Measurements from ENCODE around the gene CYP39A1. TPM values are rescaled to one million over a fixed set of nuclear protein-coding genes. Genes with fewer than 3 reads are reported as not detected.

Gene CYP39A1
- total RNA-seq = 2.9 TPM
- polyA plus RNA-seq (ENCODE audit: insufficient read depth in 1 of 8, insufficient read length in 8 of 8, low replicate concordance in 1 of 8) = 1 to 10 TPM in 7 of 8 donors, under 1 TPM in 1; 0.90 to 3.1 (median 1.8) TPM
- long read RNA-seq, donor 1 = 0 reads
- long read RNA-seq, donor 2 = 0 reads
- long read RNA-seq, donor 3 = 0 reads
- long read RNA-seq, donor 4 = 0 reads
- long read RNA-seq, donor 5, partial matches to known transcripts = 0 of 1 reads
- long read RNA-seq, donor 5, other reads (novel, unspliced or antisense) = 0 of 1 reads
- long read RNA-seq, donor 6 = 0 reads
- long read RNA-seq, donor 7 = 0 reads
- long read RNA-seq, donor 8 = 0 reads
- long read RNA-seq, donor 9 = 0 reads
- long read RNA-seq, donor 10, partial matches to known transcripts = 0 of 1 reads
- long read RNA-seq, donor 10, other reads (novel, unspliced or antisense) = 0 of 1 reads
- long read RNA-seq, donor 11 = 0 reads

GRCh38 chr6:46652603-46653438 lies at the start of gene CYP39A1, which contains the start of gene SLC25A27:
Gene CYP39A1 (minus strand): TSS chr6:46652818. CDS start chr6:46652582, 236 bp downstream.
Gene SLC25A27 (plus strand): TSS chr6:46652975. CDS start chr6:46653193, 218 bp downstream.
- WGBS (ENCODE audit: insufficient coverage) = under 1% methylated on average over 67 of the region's 72 CpGs
- H3K27ac ChIP-seq (ENCODE audit: low read length) = peak within 1 kb of the TSS; percentile 85
- peak; percentile 95 for DNase-seq
- H3K9me3 ChIP-seq (replicated peaks; ENCODE audit: control insufficient read depth, low read depth, low read length) = no peaks in the 10 kb centered on the region
- H3K27me3 ChIP-seq (ENCODE audit: control insufficient read depth, insufficient read depth, low read length) = peaks cover 5% of the 10 kb centered on the region
- peaks cover 2% of the 10 kb centered on the region for H3K36me3 ChIP-seq (ENCODE audit: control insufficient read depth, insufficient read depth, low read length)
- peak within 1 kb of the TSS; percentile 96 for H3K4me3 ChIP-seq (ENCODE audit: low read length)
- H3K4me1 ChIP-seq (ENCODE audit: control insufficient read depth, insufficient read depth, low read length) = peaks cover 6% of the 10 kb centered on the region

GRCh38 chr6:46699970-46700369 lies 47.4 kb upstream of the CYP39A1 start:
- no peaks in the 10 kb centered on the region for H3K36me3 ChIP-seq (ENCODE audit: control insufficient read depth, insufficient read depth, low read length)
- no peak overlapping the region for H3K4me3 ChIP-seq (ENCODE audit: low read length)
- DNase-seq = no peak
- no peaks in the 10 kb centered on the region for H3K4me1 ChIP-seq (ENCODE audit: control insufficient read depth, insufficient read depth, low read length)
- no peaks in the 10 kb centered on the region for H3K27me3 ChIP-seq (ENCODE audit: control insufficient read depth, insufficient read depth, low read length)
- H3K27ac ChIP-seq (ENCODE audit: low read length) = no peak overlapping the region
- H3K9me3 ChIP-seq (replicated peaks; ENCODE audit: control insufficient read depth, low read depth, low read length) = no peaks in the 10 kb centered on the region
- WGBS (ENCODE audit: insufficient coverage) = no CpG with 5 or more reads among the region's 1 CpG

- DNase-seq = peak; percentile 4
- Histone ChIP-seq H3K4me3 (ENCODE audit: low read length) (no peak overlapping the region), H3K27ac (ENCODE audit: low read length) (peak overlapping the region; percentile 14), H3K4me1 (ENCODE audit: control insufficient read depth, insufficient read depth, low read length) (peaks cover 3% of the 10 kb centered on the region), H3K9me3 (replicated peaks; ENCODE audit: control insufficient read depth, low read depth, low read length) (peaks cover 4% of the 10 kb centered on the region), H3K27me3 (ENCODE audit: control insufficient read depth, insufficient read depth, low read length) (no peaks in the 10 kb centered on the region), H3K36me3 (ENCODE audit: control insufficient read depth, insufficient read depth, low read length) (no peaks in the 10 kb centered on the region)
- no CpG with 5 or more reads among the region's 1 CpG for WGBS (ENCODE audit: insufficient coverage)
These were observed 38.4 kb upstream of the CYP39A1 start for GRCh38 chr6:46690911-46691451.

GRCh38 chr6:46690141-46690755 lies 37.6 kb upstream of the CYP39A1 start:
- H3K9me3 ChIP-seq (replicated peaks; ENCODE audit: control insufficient read depth, low read depth, low read length) = peaks cover 4% of the 10 kb centered on the region
- H3K4me1 ChIP-seq (ENCODE audit: control insufficient read depth, insufficient read depth, low read length) = peaks cover 3% of the 10 kb centered on the region
- DNase-seq = peak; percentile 68
- H3K4me3 ChIP-seq (ENCODE audit: low read length) = no peak overlapping the region
- 71% methylated on average over 1 of the region's 2 CpGs for WGBS (ENCODE audit: insufficient coverage)
- H3K27ac ChIP-seq (ENCODE audit: low read length) = peak overlapping the region; percentile 56
- H3K27me3 ChIP-seq (ENCODE audit: control insufficient read depth, insufficient read depth, low read length) = no peaks in the 10 kb centered on the region
- no peaks in the 10 kb centered on the region for H3K36me3 ChIP-seq (ENCODE audit: control insufficient read depth, insufficient read depth, low read length)

- H3K36me3 ChIP-seq (ENCODE audit: control insufficient read depth, insufficient read depth, low read length) = no peaks in the 10 kb centered on the region
- peak overlapping the region; percentile 56 for H3K27ac ChIP-seq (ENCODE audit: low read length)
- no peak overlapping the region for H3K4me3 ChIP-seq (ENCODE audit: low read length)
- peaks cover 4% of the 10 kb centered on the region for H3K9me3 ChIP-seq (replicated peaks; ENCODE audit: control insufficient read depth, low read depth, low read length)
- 71% methylated on average over 3 of the region's 3 CpGs for WGBS (ENCODE audit: insufficient coverage)
- H3K4me1 ChIP-seq (ENCODE audit: control insufficient read depth, insufficient read depth, low read length) = peaks cover 3% of the 10 kb centered on the region
- peak; percentile 2 for DNase-seq
- H3K27me3 ChIP-seq (ENCODE audit: control insufficient read depth, insufficient read depth, low read length) = no peaks in the 10 kb centered on the region
These were observed 37.0 kb upstream of the CYP39A1 start for GRCh38 chr6:46689657-46690056.

GRCh38 chr6:46688966-46689335 lies 36.3 kb upstream of the CYP39A1 start:
- WGBS (ENCODE audit: insufficient coverage) = 95% methylated on average over 13 of the region's 13 CpGs
- no peaks in the 10 kb centered on the region for H3K36me3 ChIP-seq (ENCODE audit: control insufficient read depth, insufficient read depth, low read length)
- no peaks in the 10 kb centered on the region for H3K27me3 ChIP-seq (ENCODE audit: control insufficient read depth, insufficient read depth, low read length)
- no peak overlapping the region for H3K4me3 ChIP-seq (ENCODE audit: low read length)
- H3K9me3 ChIP-seq (replicated peaks; ENCODE audit: control insufficient read depth, low read depth, low read length) = peaks cover 4% of the 10 kb centered on the region
- no peak overlapping the region for H3K27ac ChIP-seq (ENCODE audit: low read length)
- DNase-seq = no peak
- H3K4me1 ChIP-seq (ENCODE audit: control insufficient read depth, insufficient read depth, low read length) = peaks cover 3% of the 10 kb centered on the region

- no peaks in the 10 kb centered on the region for H3K36me3 ChIP-seq (ENCODE audit: control insufficient read depth, insufficient read depth, low read length)
- no peaks in the 10 kb centered on the region for H3K27me3 ChIP-seq (ENCODE audit: control insufficient read depth, insufficient read depth, low read length)
- no peak overlapping the region for H3K27ac ChIP-seq (ENCODE audit: low read length)
- H3K4me1 ChIP-seq (ENCODE audit: control insufficient read depth, insufficient read depth, low read length) = peaks cover 3% of the 10 kb centered on the region
- peaks cover 4% of the 10 kb centered on the region for H3K9me3 ChIP-seq (replicated peaks; ENCODE audit: control insufficient read depth, low read depth, low read length)
- WGBS (ENCODE audit: insufficient coverage) = 93% methylated on average over 85 of the region's 85 CpGs
- no peak overlapping the region for H3K4me3 ChIP-seq (ENCODE audit: low read length)
- no peak for DNase-seq
These were observed 35.7 kb upstream of the CYP39A1 start for GRCh38 chr6:46688117-46688965.

GRCh38 chr6:46687619-46688097 lies 35.0 kb upstream of the CYP39A1 start, which contains the start of gene TDRD6:
Gene TDRD6 (plus strand): TSS chr6:46687885. CDS start chr6:46688129, 244 bp downstream.
- Histone ChIP-seq H3K9me3 (replicated peaks; ENCODE audit: control insufficient read depth, low read depth, low read length) (peaks cover 4% of the 10 kb centered on the region), H3K27ac (ENCODE audit: low read length) (no peak within 1 kb of the TSS), H3K27me3 (ENCODE audit: control insufficient read depth, insufficient read depth, low read length) (no peaks in the 10 kb centered on the region), H3K36me3 (ENCODE audit: control insufficient read depth, insufficient read depth, low read length) (no peaks in the 10 kb centered on the region), H3K4me1 (ENCODE audit: control insufficient read depth, insufficient read depth, low read length) (peaks cover 3% of the 10 kb centered on the region), H3K4me3 (ENCODE audit: low read length) (no peak within 1 kb of the TSS)
- DNase-seq = no peak
- WGBS (ENCODE audit: insufficient coverage) = 90% methylated on average over 34 of the region's 41 CpGs

- no peaks in the 10 kb centered on the region for H3K27me3 ChIP-seq (ENCODE audit: control insufficient read depth, insufficient read depth, low read length)
- peaks cover 2% of the 10 kb centered on the region for H3K4me1 ChIP-seq (ENCODE audit: control insufficient read depth, insufficient read depth, low read length)
- no peaks in the 10 kb centered on the region for H3K36me3 ChIP-seq (ENCODE audit: control insufficient read depth, insufficient read depth, low read length)
- H3K4me3 ChIP-seq (ENCODE audit: low read length) = no peak overlapping the region
- peaks cover 4% of the 10 kb centered on the region for H3K9me3 ChIP-seq (replicated peaks; ENCODE audit: control insufficient read depth, low read depth, low read length)
- no CpG with 5 or more reads among the region's 4 CpGs for WGBS (ENCODE audit: insufficient coverage)
- H3K27ac ChIP-seq (ENCODE audit: low read length) = no peak overlapping the region
- no peak for DNase-seq
These were observed 32.2 kb upstream of the CYP39A1 start for GRCh38 chr6:46684771-46685170.
